HTR-8/SVneo (cell line): ENCODE data around the gene PNMA6E.

Experiments used
- DNase-seq: peaks from one replicate; pipeline ENCODE4 v3.0.0; 2011; ENCODE audit warnings: low spot score, mixed read lengths; ENCODE audit not compliant: insufficient read length
- FAIRE-seq: peaks from 2 replicates; lab custom pipeline; 2011; peaks lifted over from hg19 to GRCh38; lab: Jason Lieb, UNC

The PNMA6E gene

DNA sequence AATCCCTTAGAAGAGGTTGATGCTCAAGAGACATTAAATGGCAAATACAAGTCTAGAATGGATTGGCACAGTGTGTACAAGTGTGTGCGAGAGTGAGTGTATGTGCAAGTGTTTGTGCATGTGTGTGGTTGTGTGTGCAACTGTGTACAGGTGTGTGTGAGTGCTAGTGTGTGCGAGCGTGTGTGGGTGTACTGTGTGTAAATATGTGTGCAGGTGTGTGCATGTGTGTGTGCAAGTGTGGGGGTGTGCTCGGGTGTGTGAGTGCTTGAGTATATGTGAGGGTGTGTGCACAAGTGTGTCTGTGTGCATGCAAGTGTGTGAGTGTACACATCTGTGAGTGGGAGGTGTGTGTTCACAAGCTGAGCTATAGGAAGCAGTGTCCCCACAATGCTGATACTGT lies 38.8 kb upstream of the PNMA6E start:
- no peak for FAIRE-seq
- DNase-seq, result no peak

DNA sequence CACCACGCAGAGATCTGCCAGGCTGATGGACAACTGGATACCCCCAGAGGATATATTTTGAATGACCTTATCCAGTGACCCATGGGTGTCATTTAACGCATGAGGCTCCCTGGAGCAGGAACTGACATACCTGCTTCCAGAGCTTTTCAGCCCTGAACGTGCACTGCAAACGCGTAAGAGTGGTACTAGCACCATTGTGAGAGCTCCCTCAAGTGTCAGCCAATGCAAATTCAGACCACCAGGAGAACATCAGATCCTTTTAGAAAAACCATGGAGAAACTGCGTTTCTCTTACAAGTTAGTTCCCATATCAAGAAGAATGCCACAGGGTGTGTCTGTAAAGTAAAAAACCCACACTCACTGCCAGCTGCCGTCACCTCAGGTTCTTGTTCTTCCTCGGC lies 37.4 kb upstream of the PNMA6E start:
- DNase-seq (peak; percentile 10), FAIRE-seq (no peak)

DNA sequence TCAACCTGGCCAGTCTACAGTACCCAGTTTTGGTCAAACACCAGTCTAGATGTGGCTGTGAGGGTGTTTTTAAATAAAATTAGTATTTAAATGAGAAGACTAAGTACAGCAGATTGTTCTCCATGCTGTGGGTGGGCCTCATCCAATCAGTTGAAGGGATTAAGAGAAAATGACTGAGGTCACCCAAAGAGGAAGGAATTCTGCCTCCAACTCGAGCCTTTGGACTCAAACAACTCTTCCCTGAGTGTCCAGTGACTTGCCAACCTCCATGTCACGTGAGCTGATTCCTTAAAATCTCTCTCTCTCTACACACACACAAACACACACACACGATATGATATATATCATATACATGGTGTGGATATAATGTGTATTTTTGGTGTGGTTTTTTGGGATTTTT lies 34.7 kb upstream of the PNMA6E start:
- FAIRE-seq (no peak), DNase-seq (no peak)

DNA sequence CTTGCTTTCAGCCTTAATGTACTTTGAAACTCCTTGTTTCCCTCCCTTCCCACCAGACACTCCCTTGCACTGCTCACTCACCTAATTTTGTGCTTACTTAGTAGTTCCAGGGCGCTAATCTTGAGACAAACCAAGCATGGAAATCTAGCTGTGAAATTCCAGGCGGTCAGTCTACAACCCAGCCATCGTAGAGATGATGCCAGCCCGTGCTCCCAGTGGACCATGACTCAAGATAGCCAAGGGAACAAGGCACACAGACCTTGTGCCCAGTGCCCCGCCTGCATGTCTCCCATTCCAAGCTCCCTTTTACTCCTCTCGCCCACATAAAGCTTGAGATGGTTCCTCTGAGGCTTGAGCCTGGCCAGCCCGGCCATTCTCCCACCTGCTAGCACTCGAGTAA lies 33.7 kb upstream of the PNMA6E start:
- FAIRE-seq (no peak), DNase-seq (no peak)

DNA sequence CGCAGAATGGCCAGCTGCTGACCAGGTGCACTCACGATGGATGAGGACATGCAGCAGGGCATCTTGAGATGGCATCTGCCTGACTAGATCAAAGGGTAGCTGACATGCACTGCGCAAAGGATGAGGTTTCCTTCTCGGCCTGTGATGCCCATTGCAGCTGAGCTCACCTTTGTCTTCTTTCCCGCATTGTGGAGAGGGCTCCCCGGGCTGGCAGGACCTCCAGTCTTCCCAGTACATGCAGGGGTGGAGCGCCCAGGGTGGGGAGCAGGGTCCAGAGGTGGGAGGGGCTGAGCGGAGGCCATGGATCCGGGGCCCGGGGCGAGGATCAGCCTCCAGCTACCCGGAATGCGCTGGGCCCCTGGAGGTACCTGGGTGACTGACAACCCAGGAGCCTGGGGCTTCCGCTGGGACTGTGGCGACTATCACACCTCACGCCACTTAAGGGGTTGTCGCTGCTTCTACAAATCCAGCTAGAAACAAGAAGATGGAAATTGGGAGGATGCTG lies 32.7 kb upstream of the PNMA6E start:
- DNase-seq (no peak), FAIRE-seq (no peak)

DNA sequence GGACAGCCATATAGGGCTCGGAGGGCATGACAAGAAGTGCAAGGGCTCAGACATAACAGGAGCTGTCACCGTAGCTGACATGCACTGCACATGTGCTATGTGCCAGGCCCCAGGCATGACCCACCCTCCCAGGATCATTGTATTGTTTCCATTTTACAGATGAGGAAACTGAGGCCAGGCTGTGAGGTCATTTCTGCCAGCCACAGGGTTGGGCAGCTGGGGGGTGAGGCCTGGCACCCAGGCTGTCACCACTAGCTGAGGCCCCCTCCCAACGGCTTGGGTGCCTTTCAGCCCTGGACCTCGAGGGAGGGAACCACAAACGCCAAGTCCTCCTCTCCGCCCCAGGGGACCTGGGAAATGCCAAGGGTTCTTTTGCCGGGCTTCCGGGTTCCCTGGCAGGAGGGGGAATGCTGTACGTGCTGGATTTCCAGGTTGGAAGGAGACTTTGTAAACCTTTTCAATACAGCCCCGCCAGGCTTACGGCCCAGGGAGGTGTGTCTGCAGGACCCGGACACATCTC lies 32.1 kb upstream of the PNMA6E start:
- DNase-seq, result no peak
- no peak for FAIRE-seq

DNA sequence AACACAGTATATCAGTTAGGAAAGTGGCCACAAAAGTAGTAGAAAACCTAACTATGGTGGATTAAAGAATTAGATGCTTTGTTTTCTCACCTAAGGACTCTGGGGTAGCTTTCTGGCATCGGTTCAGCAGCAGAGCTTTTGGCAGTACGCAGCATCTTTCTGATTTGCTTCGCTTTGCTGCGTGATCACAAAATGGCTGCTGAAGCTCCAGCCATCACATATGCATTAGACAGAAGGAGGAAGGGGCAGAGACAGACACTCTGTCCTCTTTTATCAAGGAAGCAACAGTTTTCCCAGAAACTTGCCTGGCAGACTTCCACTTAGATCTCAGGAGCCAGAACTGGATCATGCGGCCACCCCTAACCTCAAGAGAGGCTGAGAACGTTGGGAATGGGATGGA lies 29.6 kb upstream of the PNMA6E start:
- no peak for DNase-seq
- FAIRE-seq, result no peak

DNA sequence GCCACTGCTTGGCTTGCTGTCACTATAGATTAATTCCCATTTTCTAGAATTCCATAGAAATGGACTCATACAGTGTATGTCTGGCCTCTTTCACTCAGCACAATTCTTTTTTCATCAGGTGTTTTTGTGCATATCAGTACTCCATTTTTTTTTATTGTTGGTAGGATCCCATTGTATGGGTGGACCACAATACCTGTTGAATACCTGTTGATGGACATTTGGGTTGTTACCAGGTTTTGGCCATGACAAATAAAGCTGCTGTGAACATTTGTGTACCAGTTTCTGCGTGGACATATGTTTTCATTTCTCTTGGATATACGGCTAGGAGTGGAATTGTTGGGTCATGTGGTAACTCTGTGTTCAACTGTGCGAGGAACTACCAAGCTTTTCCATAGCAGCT lies 25.1 kb upstream of the PNMA6E start:
- no peak for FAIRE-seq

DNA sequence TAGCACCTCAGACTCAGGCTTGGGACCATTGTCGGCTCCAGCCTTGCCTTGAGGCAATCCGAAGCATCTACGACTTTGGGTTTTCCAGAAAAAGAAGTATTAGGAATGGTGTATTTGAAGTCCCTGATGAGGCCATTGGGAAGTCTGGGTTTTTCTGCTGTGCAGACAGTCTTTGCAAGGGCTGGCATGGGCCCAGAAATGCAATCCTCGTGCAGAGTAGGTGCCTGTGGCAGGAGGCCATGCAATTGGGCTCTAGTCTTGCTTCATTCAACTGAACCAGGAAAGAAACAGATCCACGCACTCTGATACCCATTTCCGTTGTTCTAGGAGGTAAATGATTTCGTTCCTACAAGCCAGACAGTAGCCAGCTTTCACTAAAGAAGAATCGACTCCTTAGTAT lies 22.5 kb upstream of the PNMA6E start:
- FAIRE-seq (no peak), DNase-seq (no peak)

More for the DNA sequence above, 25.1 kb upstream of the PNMA6E start:
- no peak for DNase-seq

DNA sequence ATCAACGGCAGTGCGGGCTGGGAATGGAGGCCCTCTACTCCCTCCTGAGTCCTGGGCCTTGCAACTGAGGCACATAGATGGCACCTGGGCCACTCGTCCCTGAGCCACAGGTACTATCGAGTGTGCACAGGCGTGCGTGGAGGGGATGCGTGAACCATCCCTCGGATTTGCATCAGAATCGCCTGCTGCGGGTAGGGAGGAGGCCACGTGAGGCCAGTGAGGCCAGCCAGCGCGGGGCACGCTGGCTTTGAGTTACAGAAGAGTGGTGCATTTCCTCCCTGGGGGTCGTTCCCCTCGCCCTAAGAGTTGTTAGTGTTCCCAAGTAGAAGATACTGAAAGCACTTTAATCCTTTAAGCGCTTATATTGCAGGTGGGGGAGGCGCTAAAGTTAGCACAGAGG lies 20.7 kb upstream of the PNMA6E start:
- DNase-seq, result no peak
- no peak for FAIRE-seq

DNA sequence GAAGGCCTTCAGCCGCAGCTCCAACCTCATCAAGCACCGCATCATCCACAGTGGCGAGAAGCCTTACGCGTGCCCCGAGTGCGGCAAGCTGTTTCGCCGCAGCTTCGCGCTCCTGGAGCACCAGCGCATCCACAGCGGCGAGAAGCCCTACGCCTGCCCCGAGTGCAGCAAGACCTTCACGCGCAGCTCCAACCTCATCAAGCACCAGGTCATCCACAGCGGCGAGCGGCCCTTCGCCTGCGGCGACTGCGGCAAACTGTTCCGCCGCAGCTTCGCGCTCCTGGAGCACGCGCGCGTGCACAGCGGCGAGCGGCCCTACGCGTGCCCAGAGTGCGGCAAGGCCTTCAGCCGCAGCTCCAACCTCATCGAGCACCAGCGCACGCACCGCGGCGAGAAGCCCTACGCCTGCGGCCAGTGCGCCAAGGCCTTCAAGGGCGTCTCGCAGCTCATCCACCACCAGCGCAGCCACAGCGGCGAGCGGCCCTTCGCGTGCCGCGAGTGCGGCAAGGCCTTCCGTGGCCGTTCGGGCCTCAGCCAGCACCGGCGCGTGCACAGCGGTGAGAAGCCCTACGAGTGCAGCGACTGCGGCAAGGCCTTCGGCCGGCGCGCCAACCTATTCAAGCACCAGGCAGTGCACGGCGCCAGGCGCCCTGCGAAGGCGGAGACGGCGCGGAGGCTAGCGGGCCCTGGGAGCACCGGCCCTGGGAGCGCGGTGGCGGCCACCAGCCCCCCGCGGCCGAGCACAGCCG lies 19.9 kb upstream of the PNMA6E start:
- no peak for DNase-seq
- FAIRE-seq, result no peak

DNA sequence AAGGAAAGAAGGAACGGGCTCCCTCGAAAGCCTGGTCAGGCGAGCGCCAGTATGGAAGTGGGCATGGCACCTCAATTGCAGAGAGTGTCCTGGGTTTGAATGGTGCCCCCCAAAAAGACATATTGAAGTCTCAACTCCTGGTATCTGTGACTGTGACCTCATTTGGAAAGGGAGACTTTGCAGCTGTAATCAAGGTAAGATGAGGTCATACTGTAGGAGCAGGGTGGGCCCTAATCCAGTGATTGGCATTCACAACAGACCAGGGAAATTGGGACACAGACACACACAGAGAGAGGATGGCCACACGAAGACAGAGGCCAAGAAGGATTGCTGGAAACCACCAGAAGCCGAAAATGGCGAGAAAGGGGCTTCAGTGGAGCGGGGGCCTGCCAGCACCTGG lies 16.5 kb upstream of the PNMA6E start:
- DNase-seq (no peak), FAIRE-seq (no peak)

DNA sequence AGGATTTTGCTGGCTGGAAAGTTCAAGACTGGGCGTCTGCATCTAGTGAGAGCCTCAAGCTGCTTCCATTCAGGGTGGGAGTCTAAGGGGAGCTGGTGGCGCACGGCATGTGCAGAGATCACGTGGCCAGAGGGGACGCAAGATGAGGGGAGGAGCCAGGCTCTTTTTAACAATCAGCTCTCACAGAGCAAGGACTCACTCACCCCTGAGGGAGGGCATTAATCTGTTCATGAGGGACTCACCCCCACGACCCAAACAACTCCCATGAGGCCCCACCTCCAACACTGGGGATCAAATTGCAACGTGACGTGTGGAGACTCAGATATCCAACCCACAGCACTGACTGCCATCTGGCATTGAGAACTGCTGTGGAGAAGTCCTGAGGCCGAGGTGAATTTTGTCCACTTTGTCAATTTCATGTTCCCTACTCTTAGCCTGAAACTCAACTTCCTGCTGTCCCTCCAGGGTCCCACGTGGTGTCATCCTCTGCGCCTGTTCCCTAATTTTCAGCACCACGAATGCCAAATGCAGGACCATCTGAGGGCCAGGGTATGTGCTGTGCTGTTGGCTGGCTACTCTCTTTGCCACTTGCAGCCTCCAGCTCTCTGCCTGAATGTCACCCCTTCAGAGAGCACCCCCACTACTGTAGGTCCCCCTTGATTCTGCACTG lies 15.8 kb upstream of the PNMA6E start:
- DNase-seq, result no peak
- no peak for FAIRE-seq

DNA sequence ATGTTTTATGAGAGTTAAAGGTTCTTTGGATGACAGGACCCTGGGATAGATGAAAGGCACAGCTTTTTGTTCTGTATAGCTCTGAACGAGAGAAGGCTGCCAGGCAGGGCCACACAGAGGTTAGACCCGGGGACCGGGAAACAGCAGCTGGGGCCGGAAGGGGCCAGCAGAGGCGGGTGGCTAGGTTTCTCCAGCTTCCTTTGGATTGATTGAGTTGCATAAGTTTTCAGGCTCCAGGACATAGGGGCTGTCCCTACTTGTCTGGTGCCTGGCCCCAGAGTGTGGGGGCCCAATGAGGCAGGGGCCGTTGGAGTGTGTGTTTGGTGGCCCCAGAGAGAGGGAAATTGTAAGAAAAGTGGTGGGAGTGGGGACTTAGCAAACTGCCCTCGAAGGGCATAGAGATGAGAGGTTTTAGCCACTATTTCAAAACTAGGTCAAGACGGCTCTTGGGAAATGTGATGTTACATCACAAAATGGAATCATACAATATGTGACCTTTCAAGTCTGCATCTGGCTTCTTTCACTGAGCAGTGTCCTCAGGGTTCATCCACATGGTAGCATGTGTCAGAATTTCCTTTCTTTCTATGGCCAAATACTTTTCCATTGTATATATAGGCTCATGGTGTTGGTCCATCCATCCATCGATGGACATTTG lies 13.8 kb upstream of the PNMA6E start:
- no peak for DNase-seq
- FAIRE-seq, result no peak

DNA sequence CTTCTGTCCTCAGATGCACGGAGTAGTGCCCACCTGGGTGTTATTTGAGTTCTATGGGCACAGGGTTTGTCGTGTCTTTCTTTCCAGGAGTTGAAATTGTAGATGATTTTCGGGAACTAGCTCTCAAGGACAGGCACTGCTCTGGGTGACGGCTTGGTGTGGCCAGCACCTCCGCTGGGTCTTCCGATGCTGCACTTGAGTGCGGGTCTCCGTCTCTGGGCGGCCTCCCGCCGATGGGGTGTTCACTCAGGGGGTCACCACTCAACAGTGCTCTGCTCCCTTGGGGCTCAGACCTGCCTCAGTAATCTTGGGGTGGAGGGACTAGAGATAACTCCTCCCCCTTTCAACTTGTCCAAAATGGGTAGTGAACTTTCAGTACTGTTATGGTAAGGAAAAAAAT lies 12.6 kb upstream of the PNMA6E start:
- DNase-seq (no peak), FAIRE-seq (no peak)

DNA sequence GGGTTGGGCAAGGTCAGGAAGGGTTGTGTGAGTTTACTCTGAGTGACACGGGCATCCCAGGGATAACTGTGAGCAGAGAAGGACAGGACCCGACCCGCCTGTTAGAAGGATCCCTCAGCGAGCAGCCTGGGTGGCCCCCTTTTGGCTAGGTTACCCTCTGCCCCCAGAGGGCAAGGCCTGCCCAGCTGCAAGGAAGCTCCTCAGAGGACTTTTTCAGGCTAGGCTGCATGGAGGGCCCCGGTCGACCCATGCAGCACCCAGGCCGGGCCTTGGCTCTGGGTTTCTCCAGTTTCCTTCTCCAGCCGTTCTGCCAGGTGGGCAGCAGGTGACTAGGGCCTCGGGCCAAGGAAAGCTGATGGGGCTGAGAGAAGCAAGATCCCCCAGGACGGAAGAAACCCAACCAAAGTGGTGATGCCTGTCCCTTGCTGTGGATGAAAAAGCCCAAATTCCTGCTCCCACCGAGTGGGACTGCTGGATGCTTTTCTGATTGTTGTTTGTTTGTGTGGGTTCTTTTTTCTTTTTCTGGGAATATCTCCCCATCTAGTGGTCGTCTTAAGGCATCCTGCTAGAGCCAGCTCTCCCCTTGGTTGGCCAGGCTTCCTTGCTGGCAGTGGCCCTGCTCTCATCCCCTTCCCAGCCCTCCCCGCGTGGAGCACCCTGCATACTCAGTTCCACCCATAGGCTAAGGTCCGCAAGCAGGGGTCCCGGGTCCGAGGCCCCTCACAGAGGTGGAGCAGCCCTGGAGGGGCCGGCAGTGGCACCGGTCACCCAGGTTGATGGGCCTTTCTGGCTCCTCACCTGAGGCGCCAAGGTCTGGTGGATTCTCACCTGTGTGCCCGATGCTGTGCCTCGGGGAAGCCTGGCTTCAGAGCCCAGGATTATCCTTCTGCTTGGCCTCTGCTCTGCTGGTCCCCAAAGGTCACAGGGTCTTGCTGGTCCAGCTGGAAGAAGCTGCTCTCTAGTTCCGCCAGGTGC lies 11.9 kb upstream of the PNMA6E start:
- DNase-seq, result peak; percentile 10
- FAIRE-seq, result no peak

DNA sequence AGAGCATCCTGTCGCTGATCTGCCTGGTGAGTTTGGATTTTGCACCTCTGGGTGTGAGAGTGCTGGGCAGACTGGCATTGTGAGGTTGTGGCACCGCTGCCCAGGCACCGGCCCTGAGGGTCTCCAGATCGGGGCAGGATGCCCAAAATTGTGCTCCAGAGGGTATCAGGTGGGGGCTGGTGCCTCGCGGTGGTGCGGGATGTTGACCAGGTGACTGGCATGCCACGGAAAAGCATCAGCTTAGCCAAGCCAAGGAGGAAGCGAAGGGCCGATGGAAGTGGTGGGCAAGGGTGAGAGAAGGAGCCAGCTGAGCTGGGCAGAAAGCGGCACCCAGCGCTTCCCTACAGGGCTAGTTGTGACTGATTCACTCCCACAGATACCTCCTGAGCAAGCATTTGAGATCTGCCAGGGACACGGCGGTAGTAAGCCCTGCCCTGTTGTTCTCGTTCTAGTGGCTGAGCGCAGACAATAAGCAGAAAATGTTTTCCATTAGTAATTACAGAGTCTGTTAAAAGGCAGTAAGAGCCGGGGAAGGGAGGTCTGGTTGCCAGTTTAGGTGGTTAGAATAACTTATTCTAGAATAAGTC lies 10.9 kb upstream of the PNMA6E start:
- FAIRE-seq (no peak), DNase-seq (no peak)

DNA sequence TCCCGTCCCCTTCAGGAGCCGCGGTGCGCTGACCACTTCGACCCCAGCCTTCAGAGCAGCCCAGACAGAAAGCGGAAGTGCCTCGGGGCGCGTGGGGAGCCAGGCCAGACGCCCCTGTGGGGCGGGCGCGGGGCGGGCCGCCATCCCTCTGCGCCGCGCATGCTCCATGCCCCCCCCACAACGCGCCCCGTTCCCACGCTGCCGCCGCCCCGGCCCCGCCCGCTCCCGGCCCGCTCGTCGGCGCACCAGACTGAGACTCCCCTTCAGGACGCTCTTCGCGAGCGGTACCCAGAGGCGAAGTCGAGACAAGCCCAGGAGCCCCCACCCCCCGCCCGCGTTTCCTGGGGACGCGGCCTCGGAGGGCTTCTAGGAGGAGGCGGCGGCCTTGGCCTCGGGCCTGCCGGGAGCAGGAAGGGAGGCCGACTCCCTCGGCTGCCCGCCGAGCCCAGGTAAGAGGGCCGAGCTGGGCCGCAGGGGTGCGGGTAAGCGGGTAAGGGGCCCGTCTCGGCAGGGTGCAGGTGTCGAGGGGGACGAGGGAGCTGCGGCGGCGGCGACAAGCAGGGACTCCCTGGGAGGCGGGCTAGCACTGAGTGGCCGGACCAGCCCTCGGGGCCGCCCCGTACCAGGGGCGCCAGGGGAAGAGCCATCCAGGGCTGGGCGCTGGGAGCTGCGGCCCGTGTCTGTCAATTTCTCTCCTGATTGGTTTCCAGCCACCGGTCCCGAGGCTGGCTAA lies 10.3 kb upstream of the PNMA6E start, which contains the start of gene ZFP92:
Gene ZFP92, plus strand, starts transcription at position 218 of the 733 bp plus-strand sequence. CDS start 6,851 bp downstream, outside the sequence.
- FAIRE-seq (no peak), DNase-seq (peak; percentile 5)

DNA sequence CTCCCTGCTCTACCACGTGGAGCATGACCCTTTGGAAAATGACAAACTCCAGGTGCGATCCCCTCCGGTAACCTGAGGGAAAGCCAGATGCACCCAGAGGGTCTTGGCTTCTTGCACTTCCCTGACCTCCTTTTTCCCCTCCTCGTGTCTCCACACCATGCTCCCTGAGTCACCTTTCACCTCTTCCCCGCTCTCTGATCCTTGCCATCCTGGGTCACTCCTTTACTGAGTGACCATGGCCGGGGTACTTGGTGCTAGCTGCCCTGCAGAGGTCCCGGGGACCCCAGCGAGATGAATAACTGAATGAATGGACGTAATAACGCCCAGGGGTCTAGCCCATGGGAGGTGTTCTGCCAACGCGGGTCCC lies 9.7 kb upstream of the PNMA6E start:
- DNase-seq, result no peak
- no peak for FAIRE-seq
